Fibroblast of lung (primary cell): Measurements from ENCODE around the gene ACAD11.

Experiments used
- EZH2 ChIP-seq: IDR thresholded peaks from 2 replicates; pipeline ENCODE4 v1.5.1; 2012; ENCODE audit warnings: low read length, control low read depth, mild to moderate bottlenecking; ENCODE audit errors: missing control alignments
- TF ChIP-seq, protein P1 (sequence below), 2 donors: IDR thresholded peaks in 1 of 2; conservative IDR thresholded peaks in 1 of 2; 1 replicate in 1 of 2; 2 replicates in 1 of 2; pipeline ENCODE4 v1.5.1; 2011 to 2012; ENCODE audit warnings: low read length in 2 of 2, control low read depth in 1 of 2, inconsistent platforms in 1 of 2, low read depth in 1 of 2, mild to moderate bottlenecking in 1 of 2

- TF ChIP-seq, protein P1, sequence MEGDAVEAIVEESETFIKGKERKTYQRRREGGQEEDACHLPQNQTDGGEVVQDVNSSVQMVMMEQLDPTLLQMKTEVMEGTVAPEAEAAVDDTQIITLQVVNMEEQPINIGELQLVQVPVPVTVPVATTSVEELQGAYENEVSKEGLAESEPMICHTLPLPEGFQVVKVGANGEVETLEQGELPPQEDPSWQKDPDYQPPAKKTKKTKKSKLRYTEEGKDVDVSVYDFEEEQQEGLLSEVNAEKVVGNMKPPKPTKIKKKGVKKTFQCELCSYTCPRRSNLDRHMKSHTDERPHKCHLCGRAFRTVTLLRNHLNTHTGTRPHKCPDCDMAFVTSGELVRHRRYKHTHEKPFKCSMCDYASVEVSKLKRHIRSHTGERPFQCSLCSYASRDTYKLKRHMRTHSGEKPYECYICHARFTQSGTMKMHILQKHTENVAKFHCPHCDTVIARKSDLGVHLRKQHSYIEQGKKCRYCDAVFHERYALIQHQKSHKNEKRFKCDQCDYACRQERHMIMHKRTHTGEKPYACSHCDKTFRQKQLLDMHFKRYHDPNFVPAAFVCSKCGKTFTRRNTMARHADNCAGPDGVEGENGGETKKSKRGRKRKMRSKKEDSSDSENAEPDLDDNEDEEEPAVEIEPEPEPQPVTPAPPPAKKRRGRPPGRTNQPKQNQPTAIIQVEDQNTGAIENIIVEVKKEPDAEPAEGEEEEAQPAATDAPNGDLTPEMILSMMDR (conservative IDR thresholded peaks at IDR 0.05 in 1 of 2, IDR thresholded peaks at IDR 0.05 in 1 of 2; ENCODE audit: low read depth in 1 of 2, low read length in 2 of 2) = no peak
- no peak for TF ChIP-seq EZH2
Measured at GRCh38 chr3:132650153-132650552, 9.5 kb downstream of the ACAD11 start.
